WTC11 (cell line): Measurements from ENCODE around the gene KANSL1L. TPM values are rescaled to one million over a fixed set of nuclear protein-coding genes. Genes with fewer than 3 reads are reported as not detected.

Source experiments
- ATAC-seq: fragments of 200-7000 bp; cut with Tn5 transposase; 2 replicates; pipeline ENCODE4 v1.10.0; 2021; ENCODE audit warnings: mild to moderate bottlenecking, moderate library complexity
- CTCF ChIA-PET: fragments of 300-600 bp; sonication (Branson Sonifier 250); formaldehyde crosslinking; loops from one replicate; lab custom pipeline; 2021; ENCODE audit warnings: antibody characterized with exemption; lab: Charles Lee
- POLR2A ChIA-PET: fragments of 350-600 bp; sonication (Branson Sonifier 250); formaldehyde crosslinking; loops from one replicate; lab custom pipeline; 2021; ENCODE audit warnings: antibody characterized with exemption; lab: Charles Lee
- DNase-seq: peaks from one replicate; pipeline ENCODE4 v3.0.0; 2021; ENCODE audit warnings: low spot score
- H3K27ac Mint-ChIP-seq: 2 replicates; pipeline ENCODE4 v1.8.0; 2021; ENCODE audit warnings: mixed read lengths
- H3K27me3 Mint-ChIP-seq: 2 replicates; pipeline ENCODE4 v1.8.0; 2021; ENCODE audit warnings: low read depth, mild to moderate bottlenecking, moderate library complexity, mixed read lengths
- H3K36me3 Mint-ChIP-seq: 2 replicates; pipeline ENCODE4 v1.8.0; 2021; ENCODE audit warnings: mixed read lengths
- H3K4me1 Mint-ChIP-seq: 2 replicates; pipeline ENCODE4 v1.8.0; 2022; ENCODE audit warnings: mixed read lengths
- H3K4me3 Mint-ChIP-seq: 2 replicates; pipeline ENCODE4 v1.8.0; 2021; ENCODE audit warnings: mild to moderate bottlenecking, moderate library complexity, mixed read lengths
- H3K9me3 Mint-ChIP-seq: 2 replicates; pipeline ENCODE4 v1.8.0; 2021; ENCODE audit warnings: mixed read lengths
- ATF1 ChIP-seq: sonication (generic); formaldehyde crosslinking; IDR thresholded peaks from 2 replicates; pipeline ENCODE4 v1.8.1; 2023; ENCODE audit warnings: mild to moderate bottlenecking, moderate library complexity, missing genetic modification reagents
- CBFB ChIP-seq: sonication (generic); formaldehyde crosslinking; IDR thresholded peaks from 2 replicates; pipeline ENCODE4 v1.8.1; 2022; ENCODE audit warnings: mild to moderate bottlenecking, low read depth, missing genetic modification reagents
- CREM ChIP-seq: sonication (generic); formaldehyde crosslinking; IDR thresholded peaks from 2 replicates; pipeline ENCODE4 v1.8.1; 2022; ENCODE audit warnings: mild to moderate bottlenecking, missing genetic modification reagents, moderate library complexity
- ESRRA ChIP-seq: sonication (generic); formaldehyde crosslinking; IDR thresholded peaks from 2 replicates; pipeline ENCODE4 v1.8.1; 2022; ENCODE audit warnings: mild to moderate bottlenecking, missing genetic modification reagents, borderline replicate concordance
- ETV6 ChIP-seq: sonication (generic); formaldehyde crosslinking; IDR thresholded peaks from 2 replicates; pipeline ENCODE4 v1.8.1; 2022; ENCODE audit warnings: mild to moderate bottlenecking, missing genetic modification reagents
- FOXK1 ChIP-seq: sonication (generic); formaldehyde crosslinking; IDR thresholded peaks from 2 replicates; pipeline ENCODE4 v1.8.0; 2022; ENCODE audit warnings: mild to moderate bottlenecking, moderate library complexity, missing genetic modification reagents
- PRRX2 ChIP-seq: fragments of 250-450 bp; sonication (Bioruptor Pico); IDR thresholded peaks from 2 replicates; pipeline ENCODE4 v1.8.0; 2021; ENCODE audit warnings: mild to moderate bottlenecking
- SOX15 ChIP-seq: fragments of 250-450 bp; sonication (Bioruptor Pico); IDR thresholded peaks from 2 replicates; pipeline ENCODE4 v1.9.0; 2021; ENCODE audit warnings: mild to moderate bottlenecking
- TP53 ChIP-seq: sonication (generic); formaldehyde crosslinking; IDR thresholded peaks from 2 replicates; pipeline ENCODE4 v1.8.1; 2023; ENCODE audit warnings: mild to moderate bottlenecking, missing genetic modification reagents
- total RNA-seq: library from RNA; stranded (reverse); gene quantifications from 3 replicates; pipeline ENCODE4 v1.2.3, GENCODE V29; 2021
- TF ChIP-seq, protein P1 (sequence below): sonication (generic); formaldehyde crosslinking; IDR thresholded peaks from 2 replicates; pipeline ENCODE4 v1.8.0; 2022; ENCODE audit warnings: missing genetic modification reagents
- TF ChIP-seq, protein P2 (sequence below): sonication (generic); formaldehyde crosslinking; IDR thresholded peaks from 2 replicates; pipeline ENCODE4 v1.8.1; 2023; ENCODE audit warnings: mild to moderate bottlenecking, missing genetic modification reagents, borderline replicate concordance
- TF ChIP-seq, protein P3 (sequence below): sonication (generic); formaldehyde crosslinking; conservative IDR thresholded peaks from 2 replicates; pipeline ENCODE4 v1.8.1; 2023; ENCODE audit warnings: mild to moderate bottlenecking, low read depth, missing genetic modification reagents, moderate library complexity
- TF ChIP-seq, protein P4 (sequence below): sonication (generic); formaldehyde crosslinking; IDR thresholded peaks from 2 replicates; pipeline ENCODE4 v1.8.1; 2023; ENCODE audit warnings: mild to moderate bottlenecking, missing genetic modification reagents
- TF ChIP-seq, protein P5 (sequence below): fragments of 250-450 bp; sonication (Bioruptor Pico); IDR thresholded peaks from 2 replicates; pipeline ENCODE4 v2.1.2; 2022; ENCODE audit warnings: mild to moderate bottlenecking, moderate library complexity

The KANSL1L gene
- total RNA-seq, 1 experiment from 2014 or later: 11.4 TPM

DNA sequence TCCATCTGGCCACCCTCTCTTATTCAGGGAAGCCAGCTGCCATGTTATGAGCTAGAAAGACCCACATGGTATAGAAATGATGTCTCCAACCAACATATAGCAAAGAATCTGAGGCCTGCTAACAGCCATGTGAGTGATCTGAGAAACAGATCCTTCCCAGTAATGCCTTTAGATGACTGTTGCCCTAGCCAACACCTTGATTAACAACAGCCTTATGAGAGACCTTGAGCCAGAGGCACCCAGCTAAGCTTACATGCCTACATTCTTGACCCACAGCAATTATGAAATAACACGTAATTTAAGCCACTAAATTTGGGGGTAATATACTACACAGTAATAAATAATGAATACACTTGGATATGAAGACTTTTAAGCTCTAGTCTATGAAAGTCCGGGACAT, 13.0 kb downstream of the KANSL1L start (continued):
- TF ChIP-seq ETV6 (CRISPR knock-in tag) (no peak), SOX15 (CRISPR knock-in tag) (no peak), CREM (CRISPR knock-in tag) (no peak), ESRRA (CRISPR knock-in tag) (no peak), PRRX2 (CRISPR knock-in tag) (no peak)
- TF ChIP-seq, all 79 proteins: peak for 0

DNA sequence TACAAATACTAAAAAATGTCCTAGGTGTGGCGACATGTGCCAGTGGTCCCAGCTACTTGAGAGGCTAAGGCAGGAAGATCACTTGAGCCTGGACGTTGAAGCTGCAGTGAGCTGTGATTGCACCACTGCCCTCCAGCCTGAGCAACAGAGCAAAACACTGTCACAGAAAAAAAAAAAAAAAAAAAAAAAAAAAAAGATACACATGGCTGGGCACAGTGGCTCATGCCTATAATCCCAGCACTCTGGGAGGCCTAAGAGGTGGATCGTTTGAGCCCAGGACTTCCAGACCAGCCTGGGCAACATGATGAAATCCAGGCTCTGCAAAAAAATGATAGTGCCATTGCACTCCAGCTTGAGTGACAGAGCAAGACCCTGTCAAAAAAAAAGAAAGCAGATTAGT, 13.7 kb downstream of the KANSL1L start:
- no peak for TF ChIP-seq CBFB (CRISPR knock-in tag)
- TF ChIP-seq FOXK1 (CRISPR knock-in tag): no peak
- TF ChIP-seq, protein P1, sequence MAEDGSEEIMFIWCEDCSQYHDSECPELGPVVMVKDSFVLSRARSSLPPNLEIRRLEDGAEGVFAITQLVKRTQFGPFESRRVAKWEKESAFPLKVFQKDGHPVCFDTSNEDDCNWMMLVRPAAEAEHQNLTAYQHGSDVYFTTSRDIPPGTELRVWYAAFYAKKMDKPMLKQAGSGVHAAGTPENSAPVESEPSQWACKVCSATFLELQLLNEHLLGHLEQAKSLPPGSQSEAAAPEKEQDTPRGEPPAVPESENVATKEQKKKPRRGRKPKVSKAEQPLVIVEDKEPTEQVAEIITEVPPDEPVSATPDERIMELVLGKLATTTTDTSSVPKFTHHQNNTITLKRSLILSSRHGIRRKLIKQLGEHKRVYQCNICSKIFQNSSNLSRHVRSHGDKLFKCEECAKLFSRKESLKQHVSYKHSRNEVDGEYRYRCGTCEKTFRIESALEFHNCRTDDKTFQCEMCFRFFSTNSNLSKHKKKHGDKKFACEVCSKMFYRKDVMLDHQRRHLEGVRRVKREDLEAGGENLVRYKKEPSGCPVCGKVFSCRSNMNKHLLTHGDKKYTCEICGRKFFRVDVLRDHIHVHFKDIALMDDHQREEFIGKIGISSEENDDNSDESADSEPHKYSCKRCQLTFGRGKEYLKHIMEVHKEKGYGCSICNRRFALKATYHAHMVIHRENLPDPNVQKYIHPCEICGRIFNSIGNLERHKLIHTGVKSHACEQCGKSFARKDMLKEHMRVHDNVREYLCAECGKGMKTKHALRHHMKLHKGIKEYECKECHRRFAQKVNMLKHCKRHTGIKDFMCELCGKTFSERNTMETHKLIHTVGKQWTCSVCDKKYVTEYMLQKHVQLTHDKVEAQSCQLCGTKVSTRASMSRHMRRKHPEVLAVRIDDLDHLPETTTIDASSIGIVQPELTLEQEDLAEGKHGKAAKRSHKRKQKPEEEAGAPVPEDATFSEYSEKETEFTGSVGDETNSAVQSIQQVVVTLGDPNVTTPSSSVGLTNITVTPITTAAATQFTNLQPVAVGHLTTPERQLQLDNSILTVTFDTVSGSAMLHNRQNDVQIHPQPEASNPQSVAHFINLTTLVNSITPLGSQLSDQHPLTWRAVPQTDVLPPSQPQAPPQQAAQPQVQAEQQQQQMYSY: no peak
- TF ChIP-seq ATF1: no peak
- TF ChIP-seq, protein P2, sequence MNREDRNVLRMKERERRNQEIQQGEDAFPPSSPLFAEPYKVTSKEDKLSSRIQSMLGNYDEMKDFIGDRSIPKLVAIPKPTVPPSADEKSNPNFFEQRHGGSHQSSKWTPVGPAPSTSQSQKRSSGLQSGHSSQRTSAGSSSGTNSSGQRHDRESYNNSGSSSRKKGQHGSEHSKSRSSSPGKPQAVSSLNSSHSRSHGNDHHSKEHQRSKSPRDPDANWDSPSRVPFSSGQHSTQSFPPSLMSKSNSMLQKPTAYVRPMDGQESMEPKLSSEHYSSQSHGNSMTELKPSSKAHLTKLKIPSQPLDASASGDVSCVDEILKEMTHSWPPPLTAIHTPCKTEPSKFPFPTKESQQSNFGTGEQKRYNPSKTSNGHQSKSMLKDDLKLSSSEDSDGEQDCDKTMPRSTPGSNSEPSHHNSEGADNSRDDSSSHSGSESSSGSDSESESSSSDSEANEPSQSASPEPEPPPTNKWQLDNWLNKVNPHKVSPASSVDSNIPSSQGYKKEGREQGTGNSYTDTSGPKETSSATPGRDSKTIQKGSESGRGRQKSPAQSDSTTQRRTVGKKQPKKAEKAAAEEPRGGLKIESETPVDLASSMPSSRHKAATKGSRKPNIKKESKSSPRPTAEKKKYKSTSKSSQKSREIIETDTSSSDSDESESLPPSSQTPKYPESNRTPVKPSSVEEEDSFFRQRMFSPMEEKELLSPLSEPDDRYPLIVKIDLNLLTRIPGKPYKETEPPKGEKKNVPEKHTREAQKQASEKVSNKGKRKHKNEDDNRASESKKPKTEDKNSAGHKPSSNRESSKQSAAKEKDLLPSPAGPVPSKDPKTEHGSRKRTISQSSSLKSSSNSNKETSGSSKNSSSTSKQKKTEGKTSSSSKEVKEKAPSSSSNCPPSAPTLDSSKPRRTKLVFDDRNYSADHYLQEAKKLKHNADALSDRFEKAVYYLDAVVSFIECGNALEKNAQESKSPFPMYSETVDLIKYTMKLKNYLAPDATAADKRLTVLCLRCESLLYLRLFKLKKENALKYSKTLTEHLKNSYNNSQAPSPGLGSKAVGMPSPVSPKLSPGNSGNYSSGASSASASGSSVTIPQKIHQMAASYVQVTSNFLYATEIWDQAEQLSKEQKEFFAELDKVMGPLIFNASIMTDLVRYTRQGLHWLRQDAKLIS (CRISPR knock-in tag): no peak
- TF ChIP-seq TP53 (CRISPR knock-in tag): no peak
- TF ChIP-seq, protein P3, sequence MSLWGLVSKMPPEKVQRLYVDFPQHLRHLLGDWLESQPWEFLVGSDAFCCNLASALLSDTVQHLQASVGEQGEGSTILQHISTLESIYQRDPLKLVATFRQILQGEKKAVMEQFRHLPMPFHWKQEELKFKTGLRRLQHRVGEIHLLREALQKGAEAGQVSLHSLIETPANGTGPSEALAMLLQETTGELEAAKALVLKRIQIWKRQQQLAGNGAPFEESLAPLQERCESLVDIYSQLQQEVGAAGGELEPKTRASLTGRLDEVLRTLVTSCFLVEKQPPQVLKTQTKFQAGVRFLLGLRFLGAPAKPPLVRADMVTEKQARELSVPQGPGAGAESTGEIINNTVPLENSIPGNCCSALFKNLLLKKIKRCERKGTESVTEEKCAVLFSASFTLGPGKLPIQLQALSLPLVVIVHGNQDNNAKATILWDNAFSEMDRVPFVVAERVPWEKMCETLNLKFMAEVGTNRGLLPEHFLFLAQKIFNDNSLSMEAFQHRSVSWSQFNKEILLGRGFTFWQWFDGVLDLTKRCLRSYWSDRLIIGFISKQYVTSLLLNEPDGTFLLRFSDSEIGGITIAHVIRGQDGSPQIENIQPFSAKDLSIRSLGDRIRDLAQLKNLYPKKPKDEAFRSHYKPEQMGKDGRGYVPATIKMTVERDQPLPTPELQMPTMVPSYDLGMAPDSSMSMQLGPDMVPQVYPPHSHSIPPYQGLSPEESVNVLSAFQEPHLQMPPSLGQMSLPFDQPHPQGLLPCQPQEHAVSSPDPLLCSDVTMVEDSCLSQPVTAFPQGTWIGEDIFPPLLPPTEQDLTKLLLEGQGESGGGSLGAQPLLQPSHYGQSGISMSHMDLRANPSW: no peak
- TF ChIP-seq, protein P4, sequence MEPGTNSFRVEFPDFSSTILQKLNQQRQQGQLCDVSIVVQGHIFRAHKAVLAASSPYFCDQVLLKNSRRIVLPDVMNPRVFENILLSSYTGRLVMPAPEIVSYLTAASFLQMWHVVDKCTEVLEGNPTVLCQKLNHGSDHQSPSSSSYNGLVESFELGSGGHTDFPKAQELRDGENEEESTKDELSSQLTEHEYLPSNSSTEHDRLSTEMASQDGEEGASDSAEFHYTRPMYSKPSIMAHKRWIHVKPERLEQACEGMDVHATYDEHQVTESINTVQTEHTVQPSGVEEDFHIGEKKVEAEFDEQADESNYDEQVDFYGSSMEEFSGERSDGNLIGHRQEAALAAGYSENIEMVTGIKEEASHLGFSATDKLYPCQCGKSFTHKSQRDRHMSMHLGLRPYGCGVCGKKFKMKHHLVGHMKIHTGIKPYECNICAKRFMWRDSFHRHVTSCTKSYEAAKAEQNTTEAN (CRISPR knock-in tag): no peak
- TF ChIP-seq, protein P5, sequence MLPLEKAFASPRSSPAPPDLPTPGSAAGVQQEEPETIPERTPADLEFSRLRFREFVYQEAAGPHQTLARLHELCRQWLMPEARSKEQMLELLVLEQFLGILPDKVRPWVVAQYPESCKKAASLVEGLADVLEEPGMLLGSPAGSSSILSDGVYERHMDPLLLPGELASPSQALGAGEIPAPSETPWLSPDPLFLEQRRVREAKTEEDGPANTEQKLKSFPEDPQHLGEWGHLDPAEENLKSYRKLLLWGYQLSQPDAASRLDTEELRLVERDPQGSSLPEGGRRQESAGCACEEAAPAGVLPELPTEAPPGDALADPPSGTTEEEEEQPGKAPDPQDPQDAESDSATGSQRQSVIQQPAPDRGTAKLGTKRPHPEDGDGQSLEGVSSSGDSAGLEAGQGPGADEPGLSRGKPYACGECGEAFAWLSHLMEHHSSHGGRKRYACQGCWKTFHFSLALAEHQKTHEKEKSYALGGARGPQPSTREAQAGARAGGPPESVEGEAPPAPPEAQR (CRISPR knock-in tag): no peak
- Mint-ChIP-seq H3K4me1 (peaks cover 6% of the 10 kb centered on the region), H3K27ac (no peak overlapping the region), H3K27me3 (no peaks in the 10 kb centered on the region; the same call in 1 of the 2 replicates), H3K36me3 (peaks cover 6% of the 10 kb centered on the region), H3K9me3 (no peaks in the 10 kb centered on the region), H3K4me3 (no peak overlapping the region)
- ATAC-seq: no peak
- ChIA-PET POLR2A (interaction anchor here (0.8 kb wide), 1 partner anchor 9 kb away, joined by 4 read pairs; no protein-coding TSS in a partner anchor), CTCF (interaction anchor here (1.5 kb wide), 1 partner anchor 42 kb away, joined by 6 read pairs; no protein-coding TSS in a partner anchor)
- DNase-seq: no peak
